ENCODE results near the gene LTC4S. TPM values are rescaled to one million over a fixed set of nuclear protein-coding genes. Genes with fewer than 3 reads are reported as not detected.

LTC4S gene
- total and polyA plus RNA-seq, 2 experiments from 2014 or later = 5.8 to 10.1 TPM

GRCh38 chr5:179766726-179767455 is 26.9 kb upstream of the LTC4S start:
- Histone ChIP-seq H4K20me1 (replicated peaks; ENCODE audit: insufficient read depth) (peaks cover 26% of the 10 kb centered on the region), H3K36me3 (ENCODE audit: insufficient read depth) (peaks cover 44% of the 10 kb centered on the region), H3K4me2 (no peak overlapping the region), H3K9me2 (ENCODE audit: insufficient read depth) (no peaks in the 10 kb centered on the region), H3K4me1 (ENCODE audit: insufficient read depth) (peaks cover 7% of the 10 kb centered on the region; the same call in 1 of the 2 replicates), H3K79me2 (replicated peaks; ENCODE audit: insufficient read depth) (peaks cover 47% of the 10 kb centered on the region), H3K4me3 (no peak overlapping the region), H2AFZ (no peak overlapping the region), H3K27ac (ENCODE audit: low read depth) (peak overlapping the region; percentile 81; the same call in 1 of the 2 replicates), H3F3A (replicated peaks; ENCODE audit: low read depth) (peaks cover 39% of the 10 kb centered on the region; the same call in 1 of the 2 replicates), H3K27me3 (ENCODE audit: insufficient read depth) (no peaks in the 10 kb centered on the region)
- no peak for TF ChIP-seq ZNF462 (CRISPR knock-in tag; IDR thresholded peaks at IDR 0.05)
- TF ChIP-seq STAT1 (IDR thresholded peaks at IDR 0.05; ENCODE audit: unreplicated experiment) = no peak
- peaks cover 62% of the 10 kb centered on the region for H3K36me3 Mint-ChIP-seq (ENCODE audit: low read depth)
- no peak overlapping the region for H3K4me3 Mint-ChIP-seq
- ATAC-seq (no peak), DNase-seq (ENCODE audit: low spot score) (no peak)
- H3K27me3 Mint-ChIP-seq (ENCODE audit: insufficient read depth, low read depth, poor library complexity) = peaks cover 3% of the 10 kb centered on the region
- peaks cover 27% of the 10 kb centered on the region for H3K4me1 Mint-ChIP-seq
- H3K27ac Mint-ChIP-seq = peak overlapping the region; percentile 94
- H3K9me3 Mint-ChIP-seq = no peaks in the 10 kb centered on the region

GRCh38 chr5:179767496-179768100 is 26.2 kb upstream of the LTC4S start:
- Histone ChIP-seq H4K20me1 (replicated peaks; ENCODE audit: insufficient read depth) (peaks cover 23% of the 10 kb centered on the region), H3K9me2 (ENCODE audit: insufficient read depth) (no peaks in the 10 kb centered on the region), H3K27ac (ENCODE audit: low read depth) (0 out of 2 replicates have a peak overlapping the region, but pooled peaks have one; percentile 66), H2AFZ (no peak overlapping the region), H3K36me3 (ENCODE audit: insufficient read depth) (peaks cover 49% of the 10 kb centered on the region), H3K4me3 (no peak overlapping the region), H3K27me3 (ENCODE audit: insufficient read depth) (no peaks in the 10 kb centered on the region), H3K79me2 (replicated peaks; ENCODE audit: insufficient read depth) (peaks cover 44% of the 10 kb centered on the region), H3K4me1 (ENCODE audit: insufficient read depth) (peaks cover 5% of the 10 kb centered on the region; the same call in 1 of the 2 replicates), H3F3A (replicated peaks; ENCODE audit: low read depth) (peaks cover 32% of the 10 kb centered on the region; the same call in 1 of the 2 replicates), H3K4me2 (no peak overlapping the region)
- H3K4me1 Mint-ChIP-seq = peaks cover 21% of the 10 kb centered on the region
- no peak overlapping the region for H3K27ac Mint-ChIP-seq
- DNase-seq (ENCODE audit: low spot score) (no peak), ATAC-seq (no peak)
- no peak overlapping the region for H3K4me3 Mint-ChIP-seq
- peaks cover 69% of the 10 kb centered on the region for H3K36me3 Mint-ChIP-seq (ENCODE audit: low read depth)
- no peaks in the 10 kb centered on the region for H3K9me3 Mint-ChIP-seq
- peaks cover 5% of the 10 kb centered on the region for H3K27me3 Mint-ChIP-seq (ENCODE audit: insufficient read depth, low read depth, poor library complexity)
- TF ChIP-seq CREB1 (CRISPR knock-in tag; IDR thresholded peaks at IDR 0.05; ENCODE audit: low read depth) (no peak), REST (IDR thresholded peaks at IDR 0.05; ENCODE audit: unreplicated experiment) (no peak)
